ENCODE measurements around the gene NEK7.
A peak's percentile ranks its signal among the peaks of the same experiment; 100 is the strongest.

The NEK7 gene

GRCh38 chr1:198253259-198253658 lies 96.5 kb downstream of the NEK7 start:
- Histone ChIP-seq H3K9me2 (replicated peaks; ENCODE audit: insufficient read depth, low read length) (no peaks in the 10 kb centered on the region), H3F3A (ENCODE audit: insufficient read depth, low read length) (no peaks in the 10 kb centered on the region), H3K9me3 (replicated peaks; ENCODE audit: insufficient read depth, low read length) (no peaks in the 10 kb centered on the region), H3K36me3 (replicated peaks; ENCODE audit: insufficient read depth, low read length) (no peaks in the 10 kb centered on the region), H3K27ac (ENCODE audit: low read length) (no peak overlapping the region; the same call in 1 of the 2 replicates), H3K27me3 (replicated peaks; ENCODE audit: insufficient read depth, low read length) (no peaks in the 10 kb centered on the region), H3K9ac (ENCODE audit: low read length) (no peak overlapping the region), H2AFZ (ENCODE audit: low read length) (no peak overlapping the region), H3K4me3 (ENCODE audit: low read length) (no peak overlapping the region), H3K79me2 (ENCODE audit: low read length) (peaks cover 19% of the 10 kb centered on the region), H3K4me2 (ENCODE audit: low read depth, low read length) (no peak overlapping the region), H3K4me1 (ENCODE audit: low read length) (peaks cover 10% of the 10 kb centered on the region; the same call in 1 of the 2 replicates), H4K20me1 (ENCODE audit: insufficient read depth, low read length) (no peaks in the 10 kb centered on the region)
- DNase-seq = no peak
- TF ChIP-seq EZH2phosphoT487 (IDR thresholded peaks at IDR 0.05; ENCODE audit: low read length) (no peak), EZH2 (optimal IDR thresholded peaks at IDR 0.05; ENCODE audit: low read depth, low read length) (no peak), CTCF (IDR thresholded peaks at IDR 0.05; ENCODE audit: low read length) (no peak)

GRCh38 chr1:198253668-198254067 lies 96.9 kb downstream of the NEK7 start:
- H3K27ac ChIP-seq (ENCODE audit: low read length) = no peak overlapping the region; the same call in 1 of the 2 replicates
- no peaks in the 10 kb centered on the region for H3K36me3 ChIP-seq (replicated peaks; ENCODE audit: insufficient read depth, low read length)
- H3F3A ChIP-seq (ENCODE audit: insufficient read depth, low read length) = no peaks in the 10 kb centered on the region
- H2AFZ ChIP-seq (ENCODE audit: low read length) = no peak overlapping the region
- no peaks in the 10 kb centered on the region for H3K9me3 ChIP-seq (replicated peaks; ENCODE audit: insufficient read depth, low read length)
- H3K9me2 ChIP-seq (replicated peaks; ENCODE audit: insufficient read depth, low read length) = no peaks in the 10 kb centered on the region
- H3K79me2 ChIP-seq (ENCODE audit: low read length) = peaks cover 17% of the 10 kb centered on the region
- TF ChIP-seq CTCF (IDR thresholded peaks at IDR 0.05; ENCODE audit: low read length) (no peak), EZH2phosphoT487 (IDR thresholded peaks at IDR 0.05; ENCODE audit: low read length) (no peak), EZH2 (optimal IDR thresholded peaks at IDR 0.05; ENCODE audit: low read depth, low read length) (no peak)
- no peaks in the 10 kb centered on the region for H3K27me3 ChIP-seq (replicated peaks; ENCODE audit: insufficient read depth, low read length)
- no peak overlapping the region for H3K4me2 ChIP-seq (ENCODE audit: low read depth, low read length)
- DNase-seq = peak; percentile 42
- no peak overlapping the region for H3K9ac ChIP-seq (ENCODE audit: low read length)
- H3K4me1 ChIP-seq (ENCODE audit: low read length) = peaks cover 14% of the 10 kb centered on the region; the same call in 1 of the 2 replicates
- no peak overlapping the region for H3K4me3 ChIP-seq (ENCODE audit: low read length)
- H4K20me1 ChIP-seq (ENCODE audit: insufficient read depth, low read length) = no peaks in the 10 kb centered on the region

- no peaks in the 10 kb centered on the region for H3K9me3 ChIP-seq (replicated peaks; ENCODE audit: insufficient read depth, low read length)
- TF ChIP-seq CTCF (IDR thresholded peaks at IDR 0.05; ENCODE audit: low read length) (no peak), EZH2phosphoT487 (IDR thresholded peaks at IDR 0.05; ENCODE audit: low read length) (no peak), EZH2 (optimal IDR thresholded peaks at IDR 0.05; ENCODE audit: low read depth, low read length) (no peak)
- peaks cover 17% of the 10 kb centered on the region for H3K79me2 ChIP-seq (ENCODE audit: low read length)
- no peaks in the 10 kb centered on the region for H3K27me3 ChIP-seq (replicated peaks; ENCODE audit: insufficient read depth, low read length)
- H3K27ac ChIP-seq (ENCODE audit: low read length) = no peak overlapping the region
- no peaks in the 10 kb centered on the region for H3K9me2 ChIP-seq (replicated peaks; ENCODE audit: insufficient read depth, low read length)
- H3K9ac ChIP-seq (ENCODE audit: low read length) = no peak overlapping the region
- no peak overlapping the region for H2AFZ ChIP-seq (ENCODE audit: low read length)
- no peak overlapping the region for H3K4me3 ChIP-seq (ENCODE audit: low read length)
- no peak for DNase-seq
- H4K20me1 ChIP-seq (ENCODE audit: insufficient read depth, low read length) = no peaks in the 10 kb centered on the region
- H3K4me2 ChIP-seq (ENCODE audit: low read depth, low read length) = no peak overlapping the region
- peaks cover 16% of the 10 kb centered on the region; the same call in 1 of the 2 replicates for H3K4me1 ChIP-seq (ENCODE audit: low read length)
- H3K36me3 ChIP-seq (replicated peaks; ENCODE audit: insufficient read depth, low read length) = no peaks in the 10 kb centered on the region
- H3F3A ChIP-seq (ENCODE audit: insufficient read depth, low read length) = no peaks in the 10 kb centered on the region
Measured at GRCh38 chr1:198254521-198254920, 97.7 kb downstream of the NEK7 start.
